Stimulated activated CD4-positive, alpha-beta T cell treated with anti-CD3 and anti-CD28 coated beads, Interleukin-15, amount 100 ng/mL, for 48 hours (primary cell): ENCODE data around the gene FAM240B.

Experiments used
- DNase-seq, 2 donors: peaks; one replicate each; pipeline ENCODE4 v3.0.0-alpha.2; 2020; ENCODE audit warnings: low read depth in 2 of 2

The FAM240B gene

DNA sequence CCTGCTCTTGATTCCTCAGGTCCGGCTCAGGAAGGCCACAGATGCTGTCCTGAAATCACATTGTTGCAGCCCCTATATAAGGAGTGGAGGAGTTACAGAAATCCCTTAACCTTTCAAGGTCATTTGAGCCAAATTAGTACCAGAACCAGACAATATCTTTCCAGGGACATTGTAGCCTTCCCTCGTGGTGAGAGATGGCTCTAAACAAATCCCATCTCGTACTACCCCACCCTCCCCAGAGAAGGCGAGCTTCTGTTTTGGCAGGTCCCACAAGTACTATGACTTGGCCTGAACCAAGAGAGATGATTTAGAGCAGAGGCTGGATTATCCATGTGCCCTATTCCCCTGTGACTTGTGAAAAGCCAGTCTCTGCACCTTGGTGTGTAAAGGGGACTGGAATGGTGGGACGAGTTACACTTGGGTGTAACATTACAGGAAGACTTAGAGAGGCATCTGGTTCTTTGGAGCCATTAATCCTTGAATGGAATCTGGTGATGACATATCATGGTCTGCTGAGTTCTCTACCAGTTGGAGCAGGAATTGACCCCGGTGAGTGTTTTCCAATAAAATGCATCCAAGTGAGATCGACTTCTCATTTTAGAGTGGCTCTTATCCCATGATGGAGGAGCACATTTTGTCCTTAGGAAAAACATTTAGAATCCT, at the start of gene FAM240B:
FAM240B (minus strand) TSS at position 51 of the 663 bp plus-strand sequence. CDS start 16,134 bp downstream, outside the sequence.
- DNase-seq = no peak

DNA sequence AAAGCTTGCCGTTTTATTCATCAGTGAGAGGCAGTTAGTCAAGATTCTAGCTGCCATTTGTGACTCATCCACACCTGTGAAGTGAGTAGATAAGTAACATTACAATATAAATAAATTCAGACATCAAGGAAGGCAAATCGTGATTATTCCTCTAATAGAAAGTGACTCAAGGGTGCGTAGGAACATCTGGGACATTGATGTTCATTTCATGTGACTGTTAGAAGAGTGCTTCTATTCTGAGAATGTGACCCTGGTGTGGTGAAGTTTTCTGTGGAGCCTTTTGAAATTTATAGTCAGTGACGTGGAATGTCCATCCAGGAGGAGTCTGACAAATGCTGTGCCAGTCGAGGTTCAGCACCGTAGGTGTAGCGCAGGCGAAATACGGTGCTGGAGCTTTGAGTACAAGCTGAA, 48.4 kb upstream of the FAM240B start:
- no peak for DNase-seq

DNA sequence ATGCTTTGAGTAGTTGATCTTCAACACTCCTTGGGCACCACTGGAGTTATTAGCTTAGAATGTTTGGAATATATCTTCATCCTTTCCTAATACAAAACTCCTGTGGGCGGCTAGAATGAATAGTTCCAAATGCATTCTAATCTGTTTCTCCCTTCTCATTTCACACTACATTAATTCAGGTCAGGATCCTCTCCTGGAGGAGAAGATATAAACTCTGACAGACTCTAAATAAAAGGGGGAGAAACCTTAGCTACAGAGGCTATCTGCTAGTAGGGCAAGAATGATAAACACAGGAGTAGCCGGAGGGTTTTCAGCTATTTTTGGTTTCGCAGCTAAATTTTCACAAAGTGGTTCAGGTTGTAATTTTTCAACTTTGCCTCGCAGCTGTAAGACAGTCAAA, 45.2 kb upstream of the FAM240B start:
- no peak for DNase-seq

DNA sequence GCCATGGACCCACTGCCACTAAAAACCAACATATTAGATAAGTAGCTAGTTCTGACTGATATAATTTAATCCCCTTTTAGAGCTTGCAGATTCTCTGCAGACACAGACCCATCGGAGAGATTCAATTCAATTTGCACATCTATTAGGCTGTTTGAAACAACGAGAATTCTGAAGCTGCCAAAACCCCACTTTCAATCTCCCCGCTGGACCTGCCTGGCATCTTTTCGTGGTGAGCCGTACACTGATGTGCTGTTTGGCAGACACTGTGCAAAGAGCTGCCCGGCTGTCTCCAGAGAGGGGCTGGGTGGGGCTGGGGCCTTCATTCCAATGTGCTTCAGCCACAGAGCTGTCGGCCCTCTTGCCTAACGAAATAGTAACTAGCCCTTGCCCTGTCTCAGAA, 42.1 kb upstream of the FAM240B start:
- DNase-seq = no peak

DNA sequence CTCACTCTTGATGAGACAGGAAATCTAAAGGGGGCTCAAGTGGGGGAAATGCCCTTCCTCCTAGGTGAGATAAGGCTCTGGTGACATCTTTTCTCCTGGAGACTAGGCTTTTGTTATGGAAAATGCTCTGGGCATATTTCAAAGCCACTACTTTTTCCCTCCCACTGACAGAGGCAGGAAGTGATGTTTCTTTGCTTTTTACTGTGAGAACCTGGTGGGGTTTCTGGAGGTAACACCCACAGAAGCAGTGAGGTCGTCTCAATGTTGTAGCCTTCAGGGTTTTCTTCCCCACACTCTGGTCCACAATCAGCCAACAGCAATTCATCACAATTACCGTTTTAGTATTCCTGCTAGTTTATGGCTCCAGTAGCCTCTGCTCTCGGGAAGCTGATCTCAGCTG, 41.4 kb upstream of the FAM240B start:
- DNase-seq = no peak

DNA sequence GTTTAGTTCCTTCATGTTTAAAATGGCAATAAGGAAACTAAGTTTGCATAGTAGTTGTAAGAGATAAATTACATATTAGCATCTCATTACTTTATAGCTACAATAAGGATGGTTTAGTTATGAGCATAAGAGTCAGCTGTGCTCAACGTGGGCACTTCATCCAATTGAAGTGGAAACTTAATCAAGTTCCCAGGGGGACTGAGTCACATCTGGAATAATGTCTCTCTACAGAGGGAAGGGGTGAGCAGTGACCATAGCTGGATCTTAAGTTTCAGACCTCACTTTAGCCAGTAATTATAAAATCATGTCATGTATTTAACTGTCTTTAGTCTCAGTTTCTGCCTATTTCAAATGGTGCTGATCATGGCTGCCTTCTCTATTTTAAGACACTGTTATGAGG, 36.8 kb upstream of the FAM240B start:
- DNase-seq = no peak

DNA sequence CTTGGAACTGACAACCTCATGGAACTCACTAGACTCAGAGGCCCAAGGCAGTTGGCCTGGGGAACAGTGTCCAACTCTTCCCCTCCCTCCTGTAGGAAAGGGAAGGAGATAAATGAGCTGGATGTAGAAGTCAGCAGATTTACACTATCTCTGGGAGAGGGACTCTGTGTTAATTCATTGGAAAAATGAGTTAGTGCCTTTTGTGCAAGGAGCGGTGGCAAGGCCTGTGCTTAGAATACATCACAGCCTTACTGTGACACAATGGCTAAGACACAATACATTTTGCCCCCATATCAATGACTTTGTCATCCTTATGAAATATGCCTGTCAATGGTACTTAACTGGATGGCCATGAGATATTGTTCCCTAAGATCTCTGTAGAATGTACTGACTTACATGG, 28.0 kb upstream of the FAM240B start:
- DNase-seq = no peak

DNA sequence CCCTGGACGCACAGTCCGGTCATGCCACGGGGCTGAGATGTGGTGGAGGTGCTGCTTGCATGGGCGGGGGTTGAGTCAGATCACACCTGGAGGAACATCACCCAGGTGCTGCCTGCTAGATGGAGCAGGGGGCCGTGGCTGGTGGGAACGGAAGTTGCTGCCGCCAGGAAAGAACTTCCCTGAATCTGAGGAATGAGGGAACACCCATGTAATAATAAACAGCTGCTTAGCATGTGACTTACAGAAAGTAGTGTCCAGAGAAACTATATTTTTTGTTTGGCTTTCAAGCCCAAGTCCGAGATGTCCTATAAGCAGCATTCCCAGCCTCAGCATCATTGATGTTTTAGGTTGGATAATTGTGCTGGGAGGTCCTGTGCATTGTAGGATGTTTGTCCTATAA, 27.1 kb upstream of the FAM240B start:
- DNase-seq = no peak

DNA sequence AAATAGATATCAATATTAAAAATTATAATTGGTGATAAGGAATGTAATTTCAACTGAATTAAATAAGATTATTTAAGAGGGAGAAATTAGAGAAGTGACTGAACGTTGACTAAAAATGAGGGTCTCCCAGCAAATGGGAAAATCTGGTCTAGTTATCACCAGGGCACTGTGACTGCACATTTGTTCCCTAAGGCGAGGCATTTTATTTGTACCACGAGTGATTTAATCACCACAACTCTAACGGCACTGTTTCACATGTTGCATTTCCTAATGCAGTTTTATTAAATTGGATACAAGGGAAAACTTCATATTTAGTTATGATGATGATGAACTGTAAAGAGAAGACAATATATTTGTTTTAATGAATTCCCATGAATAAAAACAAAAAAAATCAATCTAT, 26.4 kb upstream of the FAM240B start:
- DNase-seq = no peak

DNA sequence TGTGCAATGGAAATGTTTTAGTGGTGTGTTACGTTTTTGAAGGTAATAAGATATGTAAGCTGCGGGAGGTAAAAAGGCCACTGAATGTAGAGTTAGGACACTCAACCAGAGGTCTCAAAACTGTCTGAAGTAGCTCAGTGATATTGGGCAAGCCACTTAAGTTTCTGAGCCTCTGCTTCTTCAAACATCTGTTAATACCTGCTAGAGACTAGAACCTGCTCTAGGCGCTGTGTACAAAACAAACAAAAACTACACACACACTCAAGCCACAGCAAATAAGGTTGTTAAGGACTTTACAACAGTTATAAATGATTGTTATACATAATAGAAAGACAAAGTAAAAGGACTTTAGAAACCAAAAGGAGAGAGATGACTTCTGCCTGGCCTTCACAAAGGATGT, 24.6 kb upstream of the FAM240B start:
- no peak for DNase-seq

DNA sequence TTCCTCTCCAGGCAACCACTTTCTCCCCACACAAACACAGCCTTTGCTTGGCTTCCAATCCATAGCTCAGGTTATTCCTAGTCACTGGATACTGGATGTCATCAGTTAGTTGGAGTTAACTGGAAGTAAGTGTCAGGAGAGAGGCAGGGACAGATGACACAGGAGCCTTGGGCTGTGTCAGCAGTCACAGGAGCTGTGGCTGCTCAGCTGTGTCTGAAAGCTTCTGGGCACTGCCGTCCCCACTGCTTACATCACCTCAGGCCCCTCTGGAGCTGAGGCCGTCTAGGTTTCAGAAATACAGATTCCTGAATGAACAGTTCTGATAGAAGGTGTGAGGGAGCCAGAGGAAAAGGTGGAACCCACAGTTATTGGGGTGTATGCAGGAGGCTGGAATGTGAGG, 17.3 kb upstream of the FAM240B start:
- no peak for DNase-seq

DNA sequence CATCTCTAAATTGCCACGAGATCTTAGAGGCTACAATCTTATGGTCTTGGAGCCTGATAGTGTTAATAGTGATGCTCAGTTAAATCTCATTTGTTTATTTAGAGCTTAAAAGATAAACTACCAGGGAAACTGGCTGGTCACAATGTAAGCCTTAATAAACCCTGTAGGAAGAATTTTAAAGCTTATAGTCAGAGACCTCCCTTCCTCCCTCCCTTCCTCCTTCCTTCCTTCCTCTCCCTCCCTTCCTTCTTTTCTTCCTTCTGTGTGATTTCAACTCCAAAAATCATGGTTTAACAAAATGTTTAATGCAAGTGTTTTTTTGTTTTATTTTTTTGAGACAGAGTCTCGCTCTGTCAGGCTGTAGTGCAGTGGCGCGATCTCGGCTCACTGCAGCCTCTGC, 14.9 kb upstream of the FAM240B start:
- no peak for DNase-seq

DNA sequence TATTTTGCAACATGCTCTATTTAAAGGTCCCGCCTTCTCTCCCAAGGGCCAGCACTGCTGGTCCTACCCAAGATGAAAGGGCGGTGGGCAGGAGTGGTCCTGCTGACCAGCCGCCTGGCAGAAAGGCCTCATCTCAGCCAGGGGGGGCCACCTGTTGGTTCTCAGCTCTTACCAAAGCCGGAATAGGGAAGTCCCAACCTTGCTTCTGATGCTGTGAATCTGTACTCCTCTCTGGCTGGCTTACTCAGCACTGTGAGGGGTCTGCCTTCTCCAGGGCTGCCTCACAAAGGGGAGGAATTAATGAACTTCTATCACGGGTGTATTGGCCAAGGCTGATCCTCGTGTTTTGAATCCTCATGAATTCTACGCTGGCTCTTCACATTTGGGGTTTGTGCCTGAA, 13.6 kb upstream of the FAM240B start:
- DNase-seq = no peak

DNA sequence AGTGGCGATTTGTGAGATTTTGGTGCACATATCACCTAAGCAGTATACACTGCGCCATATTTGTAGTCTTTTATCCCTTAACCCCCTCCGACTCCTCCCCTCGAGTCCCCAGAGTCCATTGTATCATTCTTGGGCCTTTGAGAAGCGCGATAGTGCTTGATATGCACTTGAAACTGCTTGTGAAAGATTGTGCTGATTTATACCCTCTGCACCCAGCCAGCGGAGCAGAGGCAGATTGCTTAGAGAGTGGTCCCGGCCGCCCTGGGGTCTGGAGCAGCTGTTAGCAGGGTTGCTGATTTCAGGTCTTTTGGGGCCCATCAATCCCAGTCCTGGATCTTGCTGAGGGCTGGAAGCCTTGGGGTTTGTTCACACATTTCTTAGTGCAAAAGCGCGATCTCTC, 13.0 kb upstream of the FAM240B start:
- DNase-seq = no peak

DNA sequence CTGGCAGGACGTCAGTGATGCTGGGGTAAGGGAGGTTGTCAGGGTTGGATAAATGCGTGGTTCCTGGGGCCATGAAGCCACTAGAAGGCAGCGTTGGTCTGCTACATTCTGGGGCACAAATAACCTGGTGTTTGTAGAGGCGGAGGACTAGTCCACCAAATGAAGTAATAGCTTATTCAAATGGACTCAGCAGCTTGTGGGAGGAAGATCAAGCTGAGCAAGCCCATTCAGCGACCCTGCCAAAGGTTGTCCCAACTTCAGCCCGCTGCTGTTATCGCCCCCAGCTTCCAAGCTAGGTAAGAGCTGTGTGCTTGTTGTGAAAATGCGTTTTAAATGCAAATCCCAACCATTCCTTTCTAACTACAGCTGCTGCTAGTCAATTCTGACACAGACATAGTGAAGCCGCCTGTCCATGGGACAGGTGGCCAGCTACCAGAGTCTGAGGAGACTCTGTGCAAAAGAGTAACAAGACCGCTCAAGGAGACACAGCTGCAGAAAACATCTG, 7.6 kb upstream of the FAM240B start:
- no peak for DNase-seq

DNA sequence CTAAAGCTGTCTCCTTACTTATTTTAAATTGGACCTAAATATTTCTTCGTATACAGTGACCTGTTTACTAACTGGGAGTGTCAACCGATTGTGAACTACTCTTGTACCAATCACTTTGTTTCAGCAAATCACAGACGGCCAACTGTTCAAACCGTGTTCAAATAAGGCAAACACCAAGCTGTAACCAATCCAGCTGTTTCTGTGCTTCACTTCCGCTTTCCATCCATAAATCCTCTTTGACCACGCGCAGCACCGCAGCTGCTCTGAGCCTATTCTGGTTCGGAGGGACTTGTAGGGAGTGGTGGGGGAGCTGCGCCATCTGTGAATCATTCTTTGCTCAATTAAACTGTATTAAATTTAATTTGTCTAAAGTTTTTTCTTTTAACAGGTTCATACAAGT, 4.8 kb upstream of the FAM240B start:
- no peak for DNase-seq

DNA sequence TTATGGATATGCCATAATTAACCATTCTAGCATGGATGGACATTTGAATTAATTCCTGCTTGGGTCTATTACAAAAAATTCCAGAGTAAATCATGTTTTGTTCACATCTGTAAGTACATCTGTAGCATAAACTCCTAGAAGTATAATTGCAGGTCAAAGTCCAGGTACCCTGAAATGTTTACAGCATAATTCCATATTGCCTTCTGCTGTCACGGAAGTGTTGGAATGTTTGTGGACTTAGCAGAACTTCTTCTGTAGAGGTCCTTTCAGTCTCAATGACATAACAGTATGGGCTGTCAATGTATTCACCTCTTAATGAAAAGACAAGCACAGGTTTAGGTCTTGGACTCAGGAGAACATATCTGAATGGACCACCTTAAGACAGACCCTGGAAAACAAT, 1.8 kb downstream of the FAM240B start:
- no peak for DNase-seq

DNA sequence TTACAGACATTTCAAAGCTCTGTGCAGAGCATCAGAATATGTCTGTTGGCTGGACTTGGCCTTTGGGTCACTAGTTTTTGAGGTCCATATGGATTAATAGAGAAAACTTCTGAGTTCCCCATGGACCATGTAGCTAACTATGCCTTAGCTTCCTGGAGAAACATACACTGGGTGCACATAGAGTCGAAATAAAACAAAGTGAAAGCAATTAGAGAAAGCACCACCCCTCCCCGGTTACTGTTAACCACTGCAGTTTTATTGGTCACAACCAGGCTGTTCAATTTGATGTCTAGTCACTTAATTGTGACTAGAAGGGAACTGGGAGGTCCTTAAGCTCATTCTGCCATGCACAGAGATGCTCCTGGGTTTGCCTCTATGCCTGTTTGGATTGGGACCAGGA, 4.2 kb downstream of the FAM240B start:
- no peak for DNase-seq

DNA sequence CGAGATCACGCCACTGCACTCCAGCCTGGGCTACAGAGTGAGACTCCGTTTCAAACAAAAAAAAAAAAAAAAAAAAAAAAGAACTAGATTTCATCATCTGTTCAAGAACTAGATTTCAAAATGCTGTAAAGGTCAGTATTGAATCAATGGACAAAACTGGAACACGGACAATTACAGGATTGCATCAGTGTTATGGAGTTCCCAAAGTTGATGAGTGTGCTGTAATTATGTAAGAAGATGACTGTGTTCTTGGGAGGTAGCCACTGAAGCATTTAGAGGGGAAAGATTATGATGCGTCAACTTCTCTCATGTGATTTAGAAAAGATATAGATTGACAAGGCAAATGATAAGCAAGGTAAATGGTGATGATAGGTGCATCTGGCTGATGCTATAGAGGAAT, 6.5 kb downstream of the FAM240B start:
- DNase-seq = no peak

DNA sequence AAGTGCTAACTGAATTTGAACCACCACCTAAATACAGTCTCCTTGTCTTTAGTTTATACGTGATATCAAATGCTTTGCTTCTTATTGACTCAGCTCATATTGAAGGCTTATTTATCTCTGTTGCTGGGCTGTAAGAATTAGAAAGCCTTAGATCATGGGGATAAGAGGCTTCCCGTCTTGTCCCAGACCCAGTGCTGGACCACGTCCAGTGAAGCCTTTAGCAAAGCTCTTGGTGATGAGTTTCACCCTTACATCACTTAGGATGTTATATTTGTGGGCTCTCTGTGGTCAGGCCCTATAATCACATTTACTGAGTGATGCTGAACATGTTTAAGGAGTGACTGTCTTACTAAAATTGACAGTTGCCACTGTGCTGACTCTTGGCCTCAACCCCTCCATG, 11.2 kb downstream of the FAM240B start:
- no peak for DNase-seq

DNA sequence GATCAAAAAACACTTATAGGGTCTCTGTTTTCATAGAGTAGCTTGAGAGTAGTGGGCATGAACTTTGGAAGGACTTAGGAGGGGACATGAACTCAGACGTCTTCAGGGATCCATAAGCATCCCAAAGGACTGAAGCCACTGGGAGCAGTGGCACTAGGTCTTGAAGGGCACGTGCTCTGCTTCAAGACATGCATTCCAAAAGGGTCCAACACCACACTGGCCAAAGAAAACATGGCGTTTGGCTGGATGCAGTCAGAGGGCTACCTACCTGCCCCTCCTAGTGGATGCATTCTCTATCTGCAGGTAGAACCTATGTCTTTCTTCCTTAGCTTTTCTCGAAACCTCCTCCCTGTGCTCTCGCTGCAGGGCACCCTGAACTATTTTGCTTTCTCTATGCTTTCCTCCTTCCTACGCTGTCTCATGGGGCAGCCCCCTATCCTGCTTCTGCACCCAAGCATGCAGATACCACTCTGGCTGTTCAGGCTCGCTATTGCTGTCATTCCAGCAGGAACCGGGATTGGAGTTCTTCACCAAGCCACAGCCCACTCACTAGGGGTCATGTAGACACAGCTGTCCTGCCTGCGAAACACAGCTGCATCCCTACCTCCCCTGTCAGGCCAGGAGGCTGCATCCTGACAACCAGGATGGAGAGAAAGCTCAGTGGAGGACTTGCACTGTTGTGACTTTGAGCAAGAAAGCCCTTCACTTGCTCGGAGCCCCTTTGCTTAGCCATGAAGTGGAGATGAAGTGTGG, 11.9 kb downstream of the FAM240B start:
- DNase-seq = no peak

DNA sequence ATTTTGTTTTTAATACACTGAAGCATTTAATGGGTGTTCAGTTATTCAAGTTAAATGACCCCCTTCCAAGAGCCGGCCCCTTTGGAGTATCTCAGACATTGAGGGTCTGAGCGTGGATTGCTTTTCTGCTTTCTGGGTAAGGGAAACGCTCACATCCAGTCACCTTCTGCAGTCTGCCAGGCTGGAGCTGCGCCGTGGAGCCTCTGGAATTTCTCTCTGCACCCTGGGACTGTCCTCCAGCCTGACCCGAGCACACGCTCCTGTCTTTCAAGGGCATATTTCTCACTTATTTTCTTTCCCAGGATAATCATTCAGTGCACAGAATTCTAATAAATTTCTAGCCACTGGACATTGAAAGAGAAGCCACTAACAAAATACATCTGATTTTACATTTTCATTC, 13.4 kb downstream of the FAM240B start:
- DNase-seq = no peak

DNA sequence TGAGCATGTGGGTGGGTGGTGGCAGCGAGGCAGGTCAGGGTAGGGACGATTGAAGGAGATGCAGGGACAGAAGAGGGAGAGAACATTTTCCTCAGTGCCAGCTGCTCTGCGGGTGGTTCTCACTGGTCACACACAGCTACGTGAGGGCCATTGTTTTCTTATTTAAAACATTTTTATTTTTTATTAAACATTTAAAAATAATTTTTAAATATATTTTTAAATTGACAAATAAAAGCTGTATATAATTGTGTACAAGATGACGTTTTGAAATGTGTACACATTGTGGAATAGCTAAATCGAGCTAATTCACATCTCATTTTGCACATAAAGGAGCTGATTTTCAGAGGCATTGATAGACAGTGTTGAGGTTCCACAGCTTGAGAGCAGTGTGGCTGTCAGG, 14.0 kb downstream of the FAM240B start:
- DNase-seq = no peak

DNA sequence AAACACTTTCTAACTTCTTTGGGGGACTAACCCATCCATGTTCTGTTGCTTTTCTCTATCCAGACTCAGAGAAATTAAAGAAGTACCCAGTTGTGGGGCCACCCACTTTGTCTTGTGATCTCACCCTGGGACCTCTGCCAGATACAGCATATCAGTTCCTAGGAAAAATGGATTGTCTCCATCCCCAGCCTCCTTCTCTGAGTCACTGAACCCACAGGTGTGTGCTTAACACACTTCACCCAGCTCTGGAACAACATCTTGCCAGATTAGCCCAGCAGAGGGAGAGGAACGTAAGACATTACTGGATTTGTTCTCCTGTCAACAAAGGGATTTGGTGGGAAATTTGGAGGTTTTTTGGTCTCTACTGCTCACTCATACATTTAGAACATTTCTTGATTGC, 19.2 kb downstream of the FAM240B start:
- DNase-seq = no peak
